Neural cell (in vitro differentiated cells): ENCODE measurements around the gene REPS1.

Experiments
- CTCF ChIP-seq: fragments of 450-650 bp; IDR thresholded peaks from 2 replicates; pipeline ENCODE4 v1.5.1; 2014; ENCODE audit warnings: antibody characterized with exemption, mild to moderate bottlenecking, moderate library complexity; ENCODE audit not compliant: poor library complexity, severe bottlenecking
- RAD21 ChIP-seq: fragments of 450-650 bp; conservative IDR thresholded peaks from 2 replicates; pipeline ENCODE4 v1.6.1; 2014; ENCODE audit warnings: antibody characterized with exemption, mild to moderate bottlenecking, moderate library complexity

GRCh38 chr6:138996524-138996923, 8.5 kb upstream of the REPS1 start:
- TF ChIP-seq CTCF (no peak), RAD21 (no peak)
